LNCaP clone FGC (cell line): Measurements from ENCODE around the gene MOG.

Source experiments
- DNase-seq: peaks from one replicate; pipeline ENCODE4 v3.0.0-alpha.2; 2011; ENCODE audit warnings: low read depth
- H3K4me3 ChIP-seq: 2 replicates; pipeline ENCODE4 v1.5.1; 2011; ENCODE audit warnings: mild to moderate bottlenecking, low read depth, low read length, control low read depth
- CTCF ChIP-seq: IDR thresholded peaks from 2 replicates; pipeline ENCODE4 v1.5.1; 2012; ENCODE audit warnings: mild to moderate bottlenecking; ENCODE audit not compliant: control insufficient read depth, insufficient read depth; ENCODE audit errors: extremely low read depth

The MOG gene

GRCh38 chr6:29676981-29677601 lies 20.2 kb downstream of the MOG start:
- no peak for TF ChIP-seq CTCF

GRCh38 chr6:29678114-29678513 lies 21.2 kb downstream of the MOG start:
- H3K4me3 ChIP-seq = no peak overlapping the region
- DNase-seq = no peak
- no peak for TF ChIP-seq CTCF

More at GRCh38 chr6:29676981-29677601, 20.2 kb downstream of the MOG start:
- H3K4me3 ChIP-seq = no peak overlapping the region
- no peak for DNase-seq

GRCh38 chr6:29679962-29680361 lies 23.1 kb downstream of the MOG start:
- no peak for TF ChIP-seq CTCF
- DNase-seq = no peak
- no peak overlapping the region for H3K4me3 ChIP-seq

- no peak for DNase-seq
- no peak overlapping the region for H3K4me3 ChIP-seq
These were observed 23.5 kb downstream of the MOG start for GRCh38 chr6:29680416-29680815.

GRCh38 chr6:29680904-29681303 lies 24.0 kb downstream of the MOG start, which contains the start of gene ZFP57:
Gene ZFP57 (minus strand): TSS chr6:29681152. CDS start chr6:29677003, 4,149 bp downstream.
- DNase-seq = no peak
- TF ChIP-seq CTCF = no peak
- H3K4me3 ChIP-seq = no peak within 1 kb of the TSS

More at GRCh38 chr6:29680416-29680815, 23.5 kb downstream of the MOG start:
- no peak for TF ChIP-seq CTCF

GRCh38 chr6:29681811-29682210 lies 24.9 kb downstream of the MOG start:
- H3K4me3 ChIP-seq = no peak overlapping the region
- DNase-seq = no peak
- no peak for TF ChIP-seq CTCF
